HG03469 (cell line): ENCODE data around the gene CTXN1.
A peak's percentile ranks its signal among the peaks of the same experiment; 100 is the strongest.

Source experiments
- ATAC-seq: cut with Tn5 transposase; IDR thresholded peaks from one replicate; pipeline ENCODE4 v1.9.1; 2021; ENCODE audit warnings: mild to moderate bottlenecking, moderate library complexity, moderate number of reproducible peaks; ENCODE audit not compliant: unreplicated experiment

The CTXN1 gene

GRCh38 chr19:7915250-7916102 is 10.5 kb downstream of the CTXN1 start:
- ATAC-seq = no peak

- ATAC-seq = no peak
Measured at GRCh38 chr19:7914598-7915045, 11.3 kb downstream of the CTXN1 start, which contains the start of gene TGFBR3L. Gene TGFBR3L, plus strand, starts transcription at chr19:7914830.

- ATAC-seq = no peak
Measured at GRCh38 chr19:7914099-7914498, 11.8 kb downstream of the CTXN1 start.

- no peak for ATAC-seq
Measured at GRCh38 chr19:7913652-7914051, 12.3 kb downstream of the CTXN1 start.

- ATAC-seq = no peak
Measured at GRCh38 chr19:7912697-7913564, 13.0 kb downstream of the CTXN1 start.

GRCh38 chr19:7912144-7912696 is 13.7 kb downstream of the CTXN1 start:
- ATAC-seq = no peak

GRCh38 chr19:7911508-7912143 is 14.3 kb downstream of the CTXN1 start:
- ATAC-seq = no peak

GRCh38 chr19:7910321-7911161 is 15.4 kb downstream of the CTXN1 start:
- ATAC-seq = no peak

- no peak for ATAC-seq
Measured at GRCh38 chr19:7909471-7910067, 16.4 kb downstream of the CTXN1 start.

- no peak for ATAC-seq
Measured at GRCh38 chr19:7908742-7909461, 17.0 kb downstream of the CTXN1 start.

- ATAC-seq = no peak
Measured at GRCh38 chr19:7908078-7908699, 17.7 kb downstream of the CTXN1 start.

GRCh38 chr19:7907544-7907943 is 18.4 kb downstream of the CTXN1 start:
- ATAC-seq = no peak

GRCh38 chr19:7907122-7907521 is 18.8 kb downstream of the CTXN1 start:
- ATAC-seq = no peak

- ATAC-seq = no peak
Measured at GRCh38 chr19:7905859-7906258, 20.1 kb downstream of the CTXN1 start.

- no peak for ATAC-seq
Measured at GRCh38 chr19:7905268-7905667, 20.7 kb downstream of the CTXN1 start.

- ATAC-seq = peak; percentile 9
Measured at GRCh38 chr19:7904074-7905020, 21.6 kb downstream of the CTXN1 start.
